ENCODE results near the gene EREG. TPM values are rescaled to one million over a fixed set of nuclear protein-coding genes. Genes with fewer than 3 reads are reported as not detected.
"Not testable (repeated sequence)": the region's sequence is repeated elsewhere in the genome, so short reads cannot be mapped to it uniquely, and the experiment has no call there.

The EREG gene
- total RNA-seq, 1 experiment from 2014 or later, result 37.0 TPM

- H3K27me3 ChIP-seq (replicated peaks; ENCODE audit: control insufficient read depth, insufficient read depth, low read length), result no peaks in the 10 kb centered on the region
- no TSS peak for BruUV-seq (replicated peaks)
- no peaks in the 10 kb centered on the region for H3K4me1 ChIP-seq
- Mint-ChIP-seq H3K9me3 (ENCODE audit: unreplicated experiment) (no peaks in the 10 kb centered on the region), H3K4me1 (ENCODE audit: low read depth, unreplicated experiment) (peaks cover 5% of the 10 kb centered on the region), H3K36me3 (ENCODE audit: insufficient read depth, unreplicated experiment) (peaks cover 6% of the 10 kb centered on the region), H3K27ac (ENCODE audit: unreplicated experiment) (no peak overlapping the region), H3K4me3 (ENCODE audit: unreplicated experiment) (no peak overlapping the region), H3K27me3 (ENCODE audit: insufficient read depth, unreplicated experiment) (no peaks in the 10 kb centered on the region)
- no peak overlapping the region for H3K4me3 ChIP-seq (ENCODE audit: low read depth, low read length)
- H3K9me3 ChIP-seq, result no peaks in the 10 kb centered on the region
- TF ChIP-seq CTCF (IDR thresholded peaks at IDR 0.05; ENCODE audit: insufficient read depth in 1 of 2, low read depth in 1 of 2, low read length in 1 of 2, severe bottlenecking in 1 of 2, unreplicated experiment in 1 of 2), result no peak
- intact Hi-C loops (cut with micrococcal nuclease; ENCODE audit: unreplicated experiment), result no loop called here
- POLR2A ChIA-PET, result no interaction called here
- DNase-seq, result no peak
- CTCF ChIA-PET, result no interaction called here
- H3K36me3 ChIP-seq (ENCODE audit: control insufficient read depth, insufficient read depth, low read length), result no peaks in the 10 kb centered on the region
These were observed 30.7 kb downstream of the EREG start for GRCh38 chr4:74395633-74396032.

GRCh38 chr4:74397748-74398426 lies 32.9 kb downstream of the EREG start:
- Histone ChIP-seq H3K9me3 (no peaks in the 10 kb centered on the region), H3K4me3 (ENCODE audit: low read depth, low read length) (no peak overlapping the region), H3K27me3 (replicated peaks; ENCODE audit: control insufficient read depth, insufficient read depth, low read length) (no peaks in the 10 kb centered on the region), H3K36me3 (ENCODE audit: control insufficient read depth, insufficient read depth, low read length) (no peaks in the 10 kb centered on the region), H3K4me1 (no peaks in the 10 kb centered on the region)
- intact Hi-C loops (cut with micrococcal nuclease; ENCODE audit: unreplicated experiment), result no loop called here
- CTCF ChIA-PET, result no interaction called here
- Mint-ChIP-seq H3K27me3 (ENCODE audit: insufficient read depth, unreplicated experiment) (no peaks in the 10 kb centered on the region), H3K4me1 (ENCODE audit: low read depth, unreplicated experiment) (peaks cover 5% of the 10 kb centered on the region), H3K36me3 (ENCODE audit: insufficient read depth, unreplicated experiment) (no peaks in the 10 kb centered on the region), H3K27ac (ENCODE audit: unreplicated experiment) (no peak overlapping the region), H3K4me3 (ENCODE audit: unreplicated experiment) (no peak overlapping the region), H3K9me3 (ENCODE audit: unreplicated experiment) (no peaks in the 10 kb centered on the region)
- TF ChIP-seq CTCF (IDR thresholded peaks at IDR 0.05; ENCODE audit: insufficient read depth in 1 of 2, low read depth in 1 of 2, low read length in 1 of 2, severe bottlenecking in 1 of 2, unreplicated experiment in 1 of 2), result no peak
- POLR2A ChIA-PET, result no interaction called here
- no peak for DNase-seq
- BruUV-seq (replicated peaks), result no TSS peak

- POLR2A ChIA-PET; H3K9me3 ChIP-seq; H3K36me3 Mint-ChIP-seq (ENCODE audit: insufficient read depth, unreplicated experiment); H3K4me1 ChIP-seq; H3K27me3 ChIP-seq (replicated peaks; ENCODE audit: control insufficient read depth, insufficient read depth, low read length); H3K36me3 ChIP-seq (ENCODE audit: control insufficient read depth, insufficient read depth, low read length); H3K4me3 ChIP-seq (ENCODE audit: low read depth, low read length); H3K4me3 Mint-ChIP-seq (ENCODE audit: unreplicated experiment); H3K27ac Mint-ChIP-seq (ENCODE audit: unreplicated experiment); BruUV-seq (replicated peaks); intact Hi-C loops (cut with micrococcal nuclease; ENCODE audit: unreplicated experiment); H3K27me3 Mint-ChIP-seq (ENCODE audit: insufficient read depth, unreplicated experiment); CTCF ChIA-PET; H3K4me1 Mint-ChIP-seq (ENCODE audit: low read depth, unreplicated experiment); DNase-seq; H3K9me3 Mint-ChIP-seq (ENCODE audit: unreplicated experiment): not testable (repeated sequence)
These were observed 34.1 kb downstream of the EREG start for GRCh38 chr4:74398894-74399589.
